CD4-positive, alpha-beta T cell (primary cell): Measurements from ENCODE around the gene HIRA. TPM values are rescaled to one million over a fixed set of nuclear protein-coding genes. Genes with fewer than 3 reads are reported as not detected.

Source experiments
- ATAC-seq: fragments of 200-7000 bp; cut with Tn5 transposase; one replicate; pipeline ENCODE4 v1.10.0; 2022; ENCODE audit warnings: mild to moderate bottlenecking; ENCODE audit not compliant: poor library complexity
- CTCF ChIA-PET: fragments of 350-600 bp; sonication (Branson Sonifier 250); formaldehyde crosslinking; loops from one replicate; lab custom pipeline; 2021; ENCODE audit warnings: antibody characterized with exemption, inconsistent platforms; lab: Charles Lee
- POLR2A ChIA-PET: fragments of 350-600 bp; sonication (Branson Sonifier 250); formaldehyde crosslinking; loops from one replicate; lab custom pipeline; 2021; ENCODE audit warnings: antibody characterized with exemption, inconsistent platforms; lab: Charles Lee
- DNase-seq, 14 experiments: peaks; one replicate each; pipeline ENCODE4 v3.0.0-alpha.2; 2013 to 2020; ENCODE audit warnings: mixed read lengths in 2 of 14
- H3K27ac ChIP-seq, 2 donors: one replicate each; pipeline versions ENCODE4 v1.5.1 to v1.7.0; 2013; ENCODE audit warnings: low read length in 2 of 2, low read depth in 1 of 2, mild to moderate bottlenecking in 1 of 2
- H3K27me3 ChIP-seq, 2 experiments: 1 replicate in 1 of 2; 2 replicates in 1 of 2; pipeline versions ENCODE4 v1.6.1 to v1.7.0; 2013; ENCODE audit warnings: low read length in 2 of 2, control low read depth in 1 of 2, mild to moderate bottlenecking in 1 of 2, moderate library complexity in 1 of 2; ENCODE audit not compliant: insufficient read depth in 2 of 2, control insufficient read depth in 1 of 2
- H3K36me3 ChIP-seq: one replicate; pipeline ENCODE4 v1.6.1; 2013; ENCODE audit warnings: low read length, control low read depth; ENCODE audit not compliant: insufficient read depth
- H3K4me1 ChIP-seq: one replicate; pipeline ENCODE4 v1.6.1; 2013; ENCODE audit warnings: low read length, control low read depth; ENCODE audit not compliant: insufficient read depth
- H3K4me3 ChIP-seq: one replicate; pipeline ENCODE4 v1.5.1; 2013; ENCODE audit warnings: mild to moderate bottlenecking, low read length, moderate library complexity
- H3K9me3 ChIP-seq, 2 experiments: 1 replicate in 1 of 2; 2 replicates in 1 of 2; pipeline versions ENCODE4 v1.6.1 to v1.7.0; 2013; ENCODE audit warnings: low read length in 2 of 2, mild to moderate bottlenecking in 2 of 2, control low read depth in 1 of 2, moderate library complexity in 1 of 2; ENCODE audit not compliant: control insufficient read depth in 1 of 2, insufficient read depth in 1 of 2
- H3K27ac Mint-ChIP-seq: one replicate; pipeline ENCODE4 v1.8.0; 2020; ENCODE audit warnings: mixed read lengths
- H3K27me3 Mint-ChIP-seq: one replicate; pipeline ENCODE4 v1.8.0; 2021; ENCODE audit warnings: mixed read lengths
- H3K36me3 Mint-ChIP-seq: one replicate; pipeline ENCODE4 v1.8.0; 2021; ENCODE audit warnings: low read depth, mixed read lengths
- H3K4me1 Mint-ChIP-seq: one replicate; pipeline ENCODE4 v1.8.0; 2021; ENCODE audit warnings: low read depth, mixed read lengths
- H3K4me3 Mint-ChIP-seq: one replicate; pipeline ENCODE4 v1.8.0; 2020; ENCODE audit warnings: mild to moderate bottlenecking, mixed read lengths
- H3K9me3 Mint-ChIP-seq: one replicate; pipeline ENCODE4 v1.8.0; 2020; ENCODE audit warnings: mixed read lengths
- intact Hi-C, 2 experiments: fragments of 100-400 bp; cut with DNase I in 1 of 2; cut with micrococcal nuclease in 1 of 2; formaldehyde crosslinking; loops; one replicate each; pipeline versions ENCODE4 v1.15.1 to v1.9.0; 2023 to 2025; cut with DNase I, micrococcal nuclease
- total RNA-seq, 174 experiments: library from RNA in 2 of 174; stranded (reverse) in 2 of 174; gene quantifications; one replicate each; pipeline ENCODE4 v1.2.3 and lab custom pipeline; 2021 to 2026
- TF ChIP-seq, protein P1 (sequence below): fragments of 200-600 bp; IDR thresholded peaks from one replicate; pipeline ENCODE4 v1.8.0; 2022; ENCODE audit warnings: antibody characterized with exemption, mild to moderate bottlenecking

HIRA gene
- total RNA-seq, 2 experiments from 2014 or later, result 15.2 to 15.5 TPM

DNA sequence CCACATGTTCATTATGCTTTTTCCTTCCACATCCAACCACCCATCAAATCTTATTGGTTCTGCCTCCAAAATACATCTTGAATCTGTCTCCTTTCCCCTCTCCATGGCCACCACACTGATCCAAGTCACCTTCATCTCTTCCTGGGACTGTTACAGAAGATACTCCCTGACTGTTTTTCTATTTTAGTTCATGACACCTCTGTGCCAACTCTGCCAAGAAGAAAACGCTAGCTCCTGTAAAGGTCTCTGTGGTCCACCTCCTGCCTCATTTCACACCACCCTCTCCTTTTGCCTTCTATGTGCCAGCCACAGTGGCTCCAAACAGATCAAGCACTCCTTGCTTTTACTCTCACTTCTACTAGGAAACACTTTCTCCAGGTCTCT lies 81.1 kb downstream of the HIRA start:
- no peak for ATAC-seq
- H3K9me3 ChIP-seq, result no peaks in the 10 kb centered on the region
- H3K36me3 ChIP-seq, result peaks cover 82% of the 10 kb centered on the region
- H3K27me3 Mint-ChIP-seq, result no peaks in the 10 kb centered on the region
- TF ChIP-seq, protein P1, sequence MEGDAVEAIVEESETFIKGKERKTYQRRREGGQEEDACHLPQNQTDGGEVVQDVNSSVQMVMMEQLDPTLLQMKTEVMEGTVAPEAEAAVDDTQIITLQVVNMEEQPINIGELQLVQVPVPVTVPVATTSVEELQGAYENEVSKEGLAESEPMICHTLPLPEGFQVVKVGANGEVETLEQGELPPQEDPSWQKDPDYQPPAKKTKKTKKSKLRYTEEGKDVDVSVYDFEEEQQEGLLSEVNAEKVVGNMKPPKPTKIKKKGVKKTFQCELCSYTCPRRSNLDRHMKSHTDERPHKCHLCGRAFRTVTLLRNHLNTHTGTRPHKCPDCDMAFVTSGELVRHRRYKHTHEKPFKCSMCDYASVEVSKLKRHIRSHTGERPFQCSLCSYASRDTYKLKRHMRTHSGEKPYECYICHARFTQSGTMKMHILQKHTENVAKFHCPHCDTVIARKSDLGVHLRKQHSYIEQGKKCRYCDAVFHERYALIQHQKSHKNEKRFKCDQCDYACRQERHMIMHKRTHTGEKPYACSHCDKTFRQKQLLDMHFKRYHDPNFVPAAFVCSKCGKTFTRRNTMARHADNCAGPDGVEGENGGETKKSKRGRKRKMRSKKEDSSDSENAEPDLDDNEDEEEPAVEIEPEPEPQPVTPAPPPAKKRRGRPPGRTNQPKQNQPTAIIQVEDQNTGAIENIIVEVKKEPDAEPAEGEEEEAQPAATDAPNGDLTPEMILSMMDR, result no peak
- no peaks in the 10 kb centered on the region for H3K9me3 Mint-ChIP-seq
- no peak overlapping the region for H3K4me3 Mint-ChIP-seq
- CTCF ChIA-PET, result no interaction called here
- H3K27me3 ChIP-seq, result no peaks in the 10 kb centered on the region
- DNase-seq, result no peak
- no peak overlapping the region for H3K27ac ChIP-seq
- no peak overlapping the region for H3K4me3 ChIP-seq
- H3K36me3 Mint-ChIP-seq, result peaks cover 89% of the 10 kb centered on the region
- intact Hi-C loops, result no loop called here
- no peaks in the 10 kb centered on the region for H3K4me1 ChIP-seq
- no peak overlapping the region for H3K27ac Mint-ChIP-seq
- no peaks in the 10 kb centered on the region for H3K4me1 Mint-ChIP-seq
- POLR2A ChIA-PET, result no interaction called here

DNA sequence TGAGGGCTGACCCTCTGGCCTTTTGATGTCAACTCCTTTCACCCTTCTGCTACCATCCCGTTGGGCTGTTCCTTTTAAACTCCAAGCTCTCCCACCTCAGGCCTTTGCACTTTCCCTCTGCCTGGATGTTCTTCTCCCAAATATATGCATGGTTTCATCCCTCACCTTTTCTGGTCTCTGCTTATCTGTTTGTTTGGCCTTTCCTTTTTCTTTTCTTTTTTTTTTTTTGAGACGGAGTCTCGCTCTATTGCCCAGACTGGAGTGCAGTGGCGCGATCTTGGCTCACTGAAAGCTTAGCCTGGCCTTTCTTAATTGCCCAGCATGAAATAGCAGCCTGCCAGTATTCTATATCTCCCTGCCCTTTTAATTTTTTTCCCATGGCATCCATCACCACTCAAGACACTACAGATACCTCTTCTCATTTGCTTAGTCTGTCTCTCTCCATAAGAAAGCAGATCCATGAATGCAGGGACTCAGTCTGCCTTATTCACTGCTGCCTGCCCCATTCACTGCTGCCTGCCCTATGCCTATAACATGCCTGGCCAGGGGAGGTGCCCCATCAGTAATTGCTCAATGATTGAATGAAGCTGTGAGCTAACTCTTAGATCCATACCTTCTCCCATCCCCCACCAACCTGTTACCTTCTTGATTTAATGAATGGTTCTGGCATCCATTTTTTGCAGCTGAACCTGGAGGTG lies 81.6 kb downstream of the HIRA start:
- ChIA-PET POLR2A (no interaction called here), CTCF (no interaction called here)
- Histone ChIP-seq H3K9me3 (no peaks in the 10 kb centered on the region), H3K27ac (no peak overlapping the region), H3K4me3 (no peak overlapping the region), H3K27me3 (no peaks in the 10 kb centered on the region), H3K4me1 (no peaks in the 10 kb centered on the region), H3K36me3 (peaks cover 77% of the 10 kb centered on the region)
- Mint-ChIP-seq H3K36me3 (peaks cover 89% of the 10 kb centered on the region), H3K9me3 (no peaks in the 10 kb centered on the region), H3K27me3 (no peaks in the 10 kb centered on the region), H3K27ac (no peak overlapping the region), H3K4me1 (no peaks in the 10 kb centered on the region), H3K4me3 (no peak overlapping the region)
- DNase-seq (no peak), ATAC-seq (no peak)
- intact Hi-C loops, result no loop called here
- TF ChIP-seq, protein P1, result no peak

DNA sequence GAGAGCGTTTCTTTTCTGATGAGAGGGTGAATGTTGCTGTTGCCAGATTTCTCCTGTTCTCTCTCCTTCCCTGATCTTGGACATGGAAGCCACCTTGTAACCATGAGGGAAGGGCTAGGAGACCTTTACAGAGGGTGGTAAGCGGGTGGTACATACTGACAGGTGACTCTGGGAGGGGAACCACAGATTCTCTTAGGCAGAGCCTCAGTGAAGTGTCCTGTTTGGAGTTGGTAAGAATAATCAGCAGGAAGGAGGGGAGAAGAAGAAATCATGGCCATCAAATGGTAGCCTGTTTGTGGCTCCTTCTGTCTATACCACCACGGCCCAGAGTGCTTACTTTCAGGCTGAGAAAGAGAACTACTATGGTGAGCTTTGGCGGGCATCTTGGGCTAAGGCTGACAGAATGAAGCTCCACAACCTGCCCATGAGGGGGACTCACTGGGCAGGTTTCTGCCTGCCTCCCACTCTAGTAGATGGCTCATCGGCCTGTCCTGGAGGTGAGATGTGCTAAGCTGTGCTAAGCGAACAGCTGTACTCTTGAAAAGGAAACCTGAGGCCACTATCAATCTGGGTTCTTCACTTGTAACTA lies 84.8 kb downstream of the HIRA start:
- peaks cover 93% of the 10 kb centered on the region for H3K36me3 Mint-ChIP-seq
- intact Hi-C loops, result no loop called here
- POLR2A ChIA-PET, result no interaction called here
- H3K27me3 ChIP-seq, result no peaks in the 10 kb centered on the region
- H3K9me3 Mint-ChIP-seq, result peaks cover 5% of the 10 kb centered on the region
- TF ChIP-seq, protein P1, result no peak
- no peaks in the 10 kb centered on the region for H3K9me3 ChIP-seq
- H3K27ac ChIP-seq, result no peak overlapping the region
- CTCF ChIA-PET, result no interaction called here
- DNase-seq, result no peak
- H3K27ac Mint-ChIP-seq, result no peak overlapping the region
- no peaks in the 10 kb centered on the region for H3K4me1 Mint-ChIP-seq
- peaks cover 53% of the 10 kb centered on the region for H3K36me3 ChIP-seq
- no peaks in the 10 kb centered on the region for H3K27me3 Mint-ChIP-seq
- ATAC-seq, result no peak
- no peaks in the 10 kb centered on the region for H3K4me1 ChIP-seq
- no peak overlapping the region for H3K4me3 ChIP-seq
- no peak overlapping the region for H3K4me3 Mint-ChIP-seq
